Endodermal cell (in vitro differentiated cells): ENCODE data around the gene TMEM80. TPM values are rescaled to one million over a fixed set of nuclear protein-coding genes. Genes with fewer than 3 reads are reported as not detected.

Experiments used
- DNase-seq: peaks from one replicate; pipeline ENCODE4 v3.0.0-alpha.2; 2017
- H3K27ac ChIP-seq: 2 replicates; pipeline ENCODE4 v1.5.1; 2013; ENCODE audit warnings: mild to moderate bottlenecking, low read depth, low read length, moderate library complexity
- H3K27me3 ChIP-seq: 2 replicates; pipeline ENCODE4 v1.6.1; 2013; ENCODE audit warnings: mild to moderate bottlenecking, low read length, moderate library complexity; ENCODE audit not compliant: insufficient read depth, control insufficient read depth, poor library complexity, severe bottlenecking
- H3K36me3 ChIP-seq: 2 replicates; pipeline ENCODE4 v1.7.0; 2013; ENCODE audit warnings: mild to moderate bottlenecking, low read length, moderate library complexity; ENCODE audit not compliant: control insufficient read depth, insufficient read depth
- H3K4me1 ChIP-seq: one replicate; pipeline ENCODE4 v1.7.0; 2013; ENCODE audit warnings: low read length; ENCODE audit not compliant: control insufficient read depth, insufficient read depth
- H3K4me3 ChIP-seq: 2 replicates; pipeline ENCODE4 v1.5.1; 2013; ENCODE audit warnings: mild to moderate bottlenecking, low read length, moderate library complexity
- H3K9ac ChIP-seq: 2 replicates; pipeline ENCODE4 v1.6.1; 2013; ENCODE audit warnings: mild to moderate bottlenecking, low read length, moderate library complexity; ENCODE audit not compliant: poor library complexity, severe bottlenecking; ENCODE audit errors: extremely low read depth
- H3K9me3 ChIP-seq: 2 replicates; pipeline ENCODE4 v1.6.1; 2013; ENCODE audit warnings: mild to moderate bottlenecking, low read length, moderate library complexity; ENCODE audit not compliant: control insufficient read depth
- H3K27ac Mint-ChIP-seq: 2 replicates; pipeline ENCODE4 v1.8.0; 2020; ENCODE audit warnings: mixed read lengths
- H3K27me3 Mint-ChIP-seq: 2 replicates; pipeline ENCODE4 v1.8.0; 2021; ENCODE audit warnings: mild to moderate bottlenecking, mixed read lengths; ENCODE audit not compliant: insufficient read depth
- H3K36me3 Mint-ChIP-seq: 2 replicates; pipeline ENCODE4 v1.8.0; 2020; ENCODE audit warnings: low read depth, mixed read lengths
- H3K4me1 Mint-ChIP-seq: 2 replicates; pipeline ENCODE4 v1.8.0; 2020; ENCODE audit warnings: mixed read lengths
- H3K4me3 Mint-ChIP-seq: 2 replicates; pipeline ENCODE4 v1.8.0; 2020; ENCODE audit warnings: mild to moderate bottlenecking, moderate library complexity, mixed read lengths
- H3K9me3 Mint-ChIP-seq: 2 replicates; pipeline ENCODE4 v1.8.0; 2020; ENCODE audit warnings: mild to moderate bottlenecking, mixed read lengths
- WGBS, 2 experiments: methylation state at CpG; one replicate each; pipeline versions ENCODE4 v1.1.5 to v1.1.7; 2013; ENCODE audit warnings: missing lambda C conversion rate in 2 of 2, mixed read lengths in 1 of 2; ENCODE audit not compliant: insufficient coverage in 1 of 2, insufficient read length in 1 of 2; 5-methylcytosine and 5-hydroxymethylcytosine counted together
- total RNA-seq, 2 donors: library from RNA; stranded (reverse); fragmentation: NEBNext Ultra II Directional in 1 of 2; extraction: Animal tissue kit (Norgen Biotek cat#: 25700) in 1 of 2; gene quantifications; 2 replicates in 1 of 2; 3 replicates in 1 of 2; pipeline ENCODE4 v1.2.1, GENCODE V29; 2021
- TF ChIP-seq, protein P1 (sequence below): fragments of 200-600 bp; sonication (generic); conservative IDR thresholded peaks from 2 replicates; pipeline ENCODE4 v1.5.0; 2021; ENCODE audit warnings: antibody characterized with exemption, mild to moderate bottlenecking

The TMEM80 gene
- total RNA-seq, 2 donors from 2014 or later, result 13.2 to 19.1 TPM

DNA sequence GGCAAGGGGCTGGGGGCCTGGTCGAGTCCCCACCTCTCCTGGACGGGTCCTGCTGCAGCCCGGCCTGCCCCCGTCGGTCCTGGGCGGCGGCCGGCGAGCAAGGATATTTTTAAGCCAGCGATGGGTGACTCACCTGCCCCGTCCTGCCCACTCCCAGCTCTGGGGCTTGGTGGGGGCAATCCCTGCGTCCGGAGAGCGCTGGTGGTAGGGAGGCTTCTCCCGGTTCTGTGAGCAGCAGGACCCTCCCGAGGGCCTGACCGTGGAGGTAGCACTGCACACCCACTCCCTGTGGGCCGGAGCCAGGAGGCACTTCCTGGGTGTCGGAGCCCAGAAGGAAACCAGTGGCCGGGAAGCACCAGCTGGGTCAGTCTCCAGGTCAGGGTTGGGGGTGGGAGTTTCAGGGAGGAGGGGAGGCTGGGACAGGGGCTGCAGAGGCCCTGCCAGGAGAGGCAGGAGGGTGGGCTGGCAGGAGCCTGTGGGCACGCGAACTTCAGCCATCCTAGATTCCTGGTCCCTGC, 10.9 kb downstream of the TMEM80 start:
- WGBS, 2 experiments, result 31 to 50% methylated on average over 2 to 22 of the region's 22 CpGs
- H3K9ac ChIP-seq, result peak overlapping the region; percentile 15
- H3K27me3 ChIP-seq, result no peaks in the 10 kb centered on the region
- peaks cover 5% of the 10 kb centered on the region for H3K4me1 ChIP-seq
- no peaks in the 10 kb centered on the region for H3K9me3 ChIP-seq
- H3K4me1 Mint-ChIP-seq, result no peaks in the 10 kb centered on the region
- TF ChIP-seq, protein P1, sequence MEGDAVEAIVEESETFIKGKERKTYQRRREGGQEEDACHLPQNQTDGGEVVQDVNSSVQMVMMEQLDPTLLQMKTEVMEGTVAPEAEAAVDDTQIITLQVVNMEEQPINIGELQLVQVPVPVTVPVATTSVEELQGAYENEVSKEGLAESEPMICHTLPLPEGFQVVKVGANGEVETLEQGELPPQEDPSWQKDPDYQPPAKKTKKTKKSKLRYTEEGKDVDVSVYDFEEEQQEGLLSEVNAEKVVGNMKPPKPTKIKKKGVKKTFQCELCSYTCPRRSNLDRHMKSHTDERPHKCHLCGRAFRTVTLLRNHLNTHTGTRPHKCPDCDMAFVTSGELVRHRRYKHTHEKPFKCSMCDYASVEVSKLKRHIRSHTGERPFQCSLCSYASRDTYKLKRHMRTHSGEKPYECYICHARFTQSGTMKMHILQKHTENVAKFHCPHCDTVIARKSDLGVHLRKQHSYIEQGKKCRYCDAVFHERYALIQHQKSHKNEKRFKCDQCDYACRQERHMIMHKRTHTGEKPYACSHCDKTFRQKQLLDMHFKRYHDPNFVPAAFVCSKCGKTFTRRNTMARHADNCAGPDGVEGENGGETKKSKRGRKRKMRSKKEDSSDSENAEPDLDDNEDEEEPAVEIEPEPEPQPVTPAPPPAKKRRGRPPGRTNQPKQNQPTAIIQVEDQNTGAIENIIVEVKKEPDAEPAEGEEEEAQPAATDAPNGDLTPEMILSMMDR, result no peak
- H3K36me3 Mint-ChIP-seq, result peaks cover 5% of the 10 kb centered on the region
- peak overlapping the region; percentile 75 for H3K4me3 ChIP-seq
- H3K36me3 ChIP-seq, result no peaks in the 10 kb centered on the region
- DNase-seq, result peak; percentile 79
- no peak overlapping the region for H3K27ac Mint-ChIP-seq
- H3K27me3 Mint-ChIP-seq, result no peaks in the 10 kb centered on the region
- H3K27ac ChIP-seq, result no peak overlapping the region
- no peaks in the 10 kb centered on the region for H3K9me3 Mint-ChIP-seq
- H3K4me3 Mint-ChIP-seq, result peak overlapping the region; percentile 52

DNA sequence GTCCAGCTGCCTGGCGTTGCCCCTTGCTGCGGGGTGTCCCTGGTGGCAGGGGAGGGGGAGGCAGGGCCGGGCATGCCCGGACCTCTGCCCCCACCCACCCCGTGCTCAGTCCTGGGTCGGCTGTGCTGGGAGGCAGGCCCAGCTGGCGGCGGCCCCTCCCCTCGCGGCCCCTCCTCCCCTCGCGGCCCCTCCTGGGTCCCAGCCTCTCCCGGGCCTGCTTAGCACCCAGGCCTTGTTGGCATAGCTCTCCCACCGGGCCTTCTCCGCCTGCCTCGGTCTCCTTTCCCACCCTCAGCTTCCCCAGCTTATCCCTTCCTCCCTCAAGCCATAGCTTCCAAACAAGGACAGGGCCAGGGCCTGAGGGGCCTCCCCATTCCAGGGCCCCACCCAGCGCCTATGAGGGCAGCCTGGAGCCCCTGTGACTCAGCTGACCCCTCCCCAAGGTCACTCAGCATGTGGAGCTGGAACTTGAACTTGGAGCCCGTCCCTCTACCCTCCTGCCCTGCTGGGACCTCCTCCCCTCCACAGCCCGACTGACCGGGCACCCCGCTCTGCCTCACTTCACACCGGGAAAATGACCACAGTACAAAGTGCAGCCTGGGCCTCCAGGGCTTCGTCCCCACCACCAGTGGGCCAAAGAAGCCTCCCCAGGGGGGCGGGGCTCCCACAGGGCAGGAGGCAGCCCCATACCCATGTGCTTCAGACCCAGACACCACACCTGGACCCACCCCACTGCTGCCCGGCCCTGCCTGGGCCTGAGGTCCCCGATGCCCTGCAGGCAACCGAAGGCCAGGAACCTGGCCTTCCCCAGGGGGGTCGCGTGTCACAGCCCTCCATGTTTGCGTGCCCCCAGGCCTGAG, 11.6 kb downstream of the TMEM80 start:
- H3K27ac ChIP-seq, result no peak overlapping the region
- H3K36me3 ChIP-seq, result no peaks in the 10 kb centered on the region
- H3K27ac Mint-ChIP-seq, result peak overlapping the region; percentile 44
- H3K27me3 ChIP-seq, result no peaks in the 10 kb centered on the region
- no peaks in the 10 kb centered on the region for H3K27me3 Mint-ChIP-seq
- peak; percentile 85 for DNase-seq
- TF ChIP-seq, protein P1, result peak; percentile 66
- peak overlapping the region; percentile 52 for H3K4me3 Mint-ChIP-seq
- peak overlapping the region; percentile 75 for H3K4me3 ChIP-seq
- peaks cover 5% of the 10 kb centered on the region for H3K4me1 ChIP-seq
- 57 to 71% methylated on average over 11 to 30 of the region's 30 CpGs for WGBS, 2 experiments
- H3K9me3 Mint-ChIP-seq, result no peaks in the 10 kb centered on the region
- H3K4me1 Mint-ChIP-seq, result no peaks in the 10 kb centered on the region
- H3K9ac ChIP-seq, result no peak overlapping the region
- no peaks in the 10 kb centered on the region for H3K9me3 ChIP-seq
- no peaks in the 10 kb centered on the region for H3K36me3 Mint-ChIP-seq

DNA sequence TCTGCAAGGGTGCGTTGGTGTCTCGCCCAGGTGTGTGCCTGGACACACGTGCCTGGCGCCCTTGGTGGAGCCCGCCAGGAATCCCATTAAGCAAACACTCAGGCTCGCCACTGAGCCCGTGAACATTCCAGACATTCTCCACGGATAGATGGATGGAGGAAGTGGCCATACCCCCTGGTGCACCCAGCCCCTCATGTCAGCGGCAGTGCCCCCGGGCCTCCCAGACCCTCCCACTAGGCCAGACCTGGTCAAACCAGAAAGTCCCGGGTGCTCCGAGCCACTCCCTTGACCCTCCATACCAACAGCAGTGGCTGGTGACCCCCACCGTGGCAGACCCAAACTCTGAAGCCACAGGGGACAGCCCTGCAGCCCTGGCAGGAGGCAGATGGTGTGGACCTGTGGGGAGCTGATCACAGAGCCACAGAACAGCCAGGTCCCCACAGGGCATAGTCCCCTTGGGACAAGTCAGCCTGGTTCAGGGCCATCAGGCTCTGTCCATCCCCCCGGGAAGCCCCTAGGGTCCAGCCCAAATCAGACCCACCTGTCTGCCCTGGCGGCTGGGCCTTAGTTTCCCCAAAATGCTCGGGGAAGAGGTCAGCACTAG, 12.3 kb downstream of the TMEM80 start:
- TF ChIP-seq, protein P1, result no peak
- H3K36me3 Mint-ChIP-seq, result no peaks in the 10 kb centered on the region
- H3K4me3 Mint-ChIP-seq, result peak overlapping the region; percentile 52
- WGBS, 2 experiments, result 87 to 89% methylated on average over 9 to 16 of the region's 16 CpGs
- Histone ChIP-seq H3K9ac (no peak overlapping the region), H3K4me3 (no peak overlapping the region), H3K4me1 (peaks cover 5% of the 10 kb centered on the region), H3K27ac (no peak overlapping the region), H3K27me3 (no peaks in the 10 kb centered on the region), H3K36me3 (no peaks in the 10 kb centered on the region), H3K9me3 (no peaks in the 10 kb centered on the region)
- no peaks in the 10 kb centered on the region for H3K27me3 Mint-ChIP-seq
- H3K4me1 Mint-ChIP-seq, result no peaks in the 10 kb centered on the region
- H3K9me3 Mint-ChIP-seq, result no peaks in the 10 kb centered on the region
- DNase-seq, result peak; percentile 77
- H3K27ac Mint-ChIP-seq, result no peak overlapping the region
